ENCODE results near the gene DEPDC5. TPM values are rescaled to one million over a fixed set of nuclear protein-coding genes. Genes with fewer than 3 reads are reported as not detected.

Gene DEPDC5
- total RNA-seq, 1 experiment from 2014 or later, result 13.7 TPM

DNA sequence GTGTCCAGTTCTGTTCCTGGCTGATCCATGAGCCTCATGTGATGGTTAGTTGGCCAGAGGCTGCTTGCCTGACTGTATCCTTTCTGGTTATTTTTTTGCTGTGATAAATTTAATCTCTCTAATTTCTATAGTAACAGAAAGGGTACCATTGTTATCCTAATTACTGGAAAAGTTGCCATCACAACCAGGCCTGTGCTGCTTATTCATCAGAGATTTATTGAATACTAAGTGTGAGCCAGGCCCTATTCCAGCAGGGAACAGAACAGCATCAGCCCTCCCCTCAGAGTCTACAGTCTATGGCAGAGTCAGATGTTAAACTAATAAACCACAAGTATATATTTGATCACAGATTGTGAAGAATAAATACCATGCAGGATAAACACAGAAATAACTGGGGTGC lies 86.8 kb downstream of the DEPDC5 start:
- no peaks in the 10 kb centered on the region for H3K27me3 ChIP-seq (ENCODE audit: control insufficient read depth, insufficient read depth, low read length)
- DNase-seq, result no peak
- peaks cover 4% of the 10 kb centered on the region for H3K36me3 ChIP-seq (replicated peaks; ENCODE audit: control insufficient read depth, insufficient read depth, low read length)
- no peak overlapping the region for H3K4me3 ChIP-seq (ENCODE audit: insufficient read depth, low read depth, low read length)

- no peaks in the 10 kb centered on the region for H3K27me3 ChIP-seq (ENCODE audit: control insufficient read depth, insufficient read depth, low read length)
- no peak for DNase-seq
- no peak overlapping the region for H3K4me3 ChIP-seq (ENCODE audit: insufficient read depth, low read depth, low read length)
- H3K36me3 ChIP-seq (replicated peaks; ENCODE audit: control insufficient read depth, insufficient read depth, low read length), result peaks cover 4% of the 10 kb centered on the region
Measured at GRCh38 chr22:31841078-31841827, 87.4 kb downstream of the DEPDC5 start.

DNA sequence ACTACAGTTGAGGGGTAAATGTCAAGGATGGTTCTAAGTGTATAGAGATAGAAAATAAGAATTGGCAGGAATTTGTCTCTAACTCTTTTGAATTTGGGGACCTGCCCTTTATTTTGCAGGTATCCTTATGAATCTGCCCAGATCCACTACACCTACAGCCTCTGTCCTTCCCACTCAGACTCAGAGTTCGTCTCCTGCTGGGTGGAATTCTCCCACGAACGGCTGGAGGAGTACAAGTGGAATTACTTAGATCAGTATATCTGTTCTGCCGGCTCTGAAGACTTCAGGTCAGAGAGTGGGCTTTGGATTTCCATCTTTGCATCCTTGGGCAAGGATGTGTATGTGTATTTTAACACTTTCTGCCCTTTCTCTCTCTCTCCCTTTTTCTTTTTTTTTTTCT lies 89.7 kb downstream of the DEPDC5 start:
- Histone ChIP-seq H3K4me3 (ENCODE audit: insufficient read depth, low read depth, low read length) (no peak overlapping the region), H3K27me3 (ENCODE audit: control insufficient read depth, insufficient read depth, low read length) (no peaks in the 10 kb centered on the region), H3K36me3 (replicated peaks; ENCODE audit: control insufficient read depth, insufficient read depth, low read length) (peaks cover 19% of the 10 kb centered on the region)
- no peak for DNase-seq

DNA sequence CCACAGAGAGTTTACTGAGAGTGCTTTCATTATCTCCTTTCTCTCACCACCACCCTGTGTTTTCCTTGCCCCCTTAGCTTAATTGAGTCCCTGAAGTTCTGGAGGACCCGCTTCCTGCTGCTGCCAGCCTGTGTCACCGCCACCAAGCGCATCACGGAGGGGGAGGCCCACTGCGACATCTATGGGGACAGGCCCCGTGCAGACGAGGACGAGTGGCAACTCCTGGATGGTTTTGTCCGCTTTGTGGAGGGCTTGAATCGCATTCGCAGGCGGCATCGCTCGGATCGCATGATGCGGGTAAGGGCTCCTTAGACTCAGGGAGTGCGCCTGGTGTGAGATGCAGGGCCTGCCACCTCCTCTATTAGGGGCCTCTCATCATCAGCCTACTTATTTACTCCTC lies 91.1 kb downstream of the DEPDC5 start:
- Histone ChIP-seq H3K36me3 (replicated peaks; ENCODE audit: control insufficient read depth, insufficient read depth, low read length) (peaks cover 19% of the 10 kb centered on the region), H3K4me3 (ENCODE audit: insufficient read depth, low read depth, low read length) (no peak overlapping the region), H3K27me3 (ENCODE audit: control insufficient read depth, insufficient read depth, low read length) (no peaks in the 10 kb centered on the region)
- no peak for DNase-seq

- Histone ChIP-seq H3K27me3 (ENCODE audit: control insufficient read depth, insufficient read depth, low read length) (no peaks in the 10 kb centered on the region), H3K4me3 (ENCODE audit: insufficient read depth, low read depth, low read length) (no peak overlapping the region), H3K36me3 (replicated peaks; ENCODE audit: control insufficient read depth, insufficient read depth, low read length) (peaks cover 18% of the 10 kb centered on the region)
- DNase-seq, result peak; percentile 45
Measured at GRCh38 chr22:31846161-31847115, 92.6 kb downstream of the DEPDC5 start.

DNA sequence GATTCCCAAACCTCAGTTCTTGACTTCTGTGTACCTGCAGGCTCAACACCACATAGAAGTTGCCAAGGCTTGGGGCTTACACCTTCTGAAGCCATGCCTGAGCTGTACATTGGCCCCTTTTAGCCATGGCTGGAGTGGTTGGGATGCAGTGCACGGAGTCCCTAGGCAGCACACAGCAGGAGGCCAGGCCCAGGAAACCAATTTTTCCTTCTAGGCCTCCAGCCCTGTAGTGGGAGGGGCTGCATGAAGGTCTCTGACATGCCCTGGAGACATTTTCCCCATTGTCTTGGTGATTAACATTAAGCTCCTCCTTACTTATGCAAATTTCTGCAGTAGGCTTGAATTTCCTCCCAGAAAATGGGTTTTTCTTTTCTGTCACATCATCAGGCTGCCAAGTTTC lies 94.6 kb downstream of the DEPDC5 start:
- Histone ChIP-seq H3K27me3 (ENCODE audit: control insufficient read depth, insufficient read depth, low read length) (no peaks in the 10 kb centered on the region), H3K36me3 (replicated peaks; ENCODE audit: control insufficient read depth, insufficient read depth, low read length) (peaks cover 20% of the 10 kb centered on the region), H3K4me3 (ENCODE audit: insufficient read depth, low read depth, low read length) (no peak overlapping the region)
- no peak for DNase-seq

GRCh38 chr22:31850135-31850534 lies 96.3 kb downstream of the DEPDC5 start:
- no peaks in the 10 kb centered on the region for H3K27me3 ChIP-seq (ENCODE audit: control insufficient read depth, insufficient read depth, low read length)
- H3K36me3 ChIP-seq (replicated peaks; ENCODE audit: control insufficient read depth, insufficient read depth, low read length), result peaks cover 17% of the 10 kb centered on the region
- no peak overlapping the region for H3K4me3 ChIP-seq (ENCODE audit: insufficient read depth, low read depth, low read length)
- DNase-seq, result no peak

- Histone ChIP-seq H3K4me3 (ENCODE audit: insufficient read depth, low read depth, low read length) (no peak overlapping the region), H3K36me3 (replicated peaks; ENCODE audit: control insufficient read depth, insufficient read depth, low read length) (peaks cover 8% of the 10 kb centered on the region), H3K27me3 (ENCODE audit: control insufficient read depth, insufficient read depth, low read length) (no peaks in the 10 kb centered on the region)
- DNase-seq, result no peak
Measured at GRCh38 chr22:31852691-31853421, 99.0 kb downstream of the DEPDC5 start.

DNA sequence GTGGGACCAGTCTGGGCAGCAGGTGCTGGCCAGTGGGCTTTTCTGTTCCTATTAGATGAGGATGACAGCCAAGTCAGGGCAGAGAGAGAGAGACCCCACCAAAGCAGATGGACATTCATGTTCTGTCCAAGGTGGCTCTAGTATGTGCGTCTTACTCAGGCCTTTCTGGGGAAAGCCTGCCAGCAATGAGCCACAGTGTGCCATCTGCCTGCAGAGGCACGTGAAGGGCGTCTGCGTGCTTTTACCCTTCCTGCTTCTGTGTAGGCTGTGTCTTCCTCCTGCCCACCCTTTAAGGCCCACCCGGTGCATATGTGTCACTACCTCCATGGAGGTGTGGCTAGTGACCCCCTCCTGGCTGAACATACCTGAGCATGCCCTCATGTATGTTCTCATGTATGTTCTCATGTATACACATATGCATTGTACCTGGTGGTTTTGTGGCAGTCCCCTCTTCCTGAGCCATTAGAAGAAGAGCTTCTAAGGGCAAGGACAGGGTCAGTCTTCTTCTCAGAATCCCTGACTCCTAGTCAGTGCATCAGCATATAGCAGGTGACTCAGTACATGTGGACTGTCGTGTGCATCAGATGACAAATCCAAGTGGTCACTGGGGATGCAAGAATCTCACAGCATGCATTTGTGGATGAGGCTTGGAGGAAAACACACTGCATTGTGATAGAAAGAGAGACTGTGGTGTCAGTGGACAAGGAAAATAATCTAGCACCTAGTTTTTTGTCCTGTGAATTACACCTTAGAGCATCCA lies 100.1 kb downstream of the DEPDC5 start:
- no peak for DNase-seq
- H3K36me3 ChIP-seq (replicated peaks; ENCODE audit: control insufficient read depth, insufficient read depth, low read length), result 0 out of 2 replicates have a peak, but pooled peaks cover 1% of the 10 kb centered on the region
- no peaks in the 10 kb centered on the region for H3K27me3 ChIP-seq (ENCODE audit: control insufficient read depth, insufficient read depth, low read length)
- no peak overlapping the region for H3K4me3 ChIP-seq (ENCODE audit: insufficient read depth, low read depth, low read length)

- DNase-seq, result peak; percentile 89
- Histone ChIP-seq H3K27me3 (ENCODE audit: control insufficient read depth, insufficient read depth, low read length) (no peaks in the 10 kb centered on the region), H3K4me3 (ENCODE audit: insufficient read depth, low read depth, low read length) (no peak overlapping the region), H3K36me3 (replicated peaks; ENCODE audit: control insufficient read depth, insufficient read depth, low read length) (peaks cover 1% of the 10 kb centered on the region; the same call in 1 of the 2 replicates)
Measured at GRCh38 chr22:31857247-31857646, 103.4 kb downstream of the DEPDC5 start.

DNA sequence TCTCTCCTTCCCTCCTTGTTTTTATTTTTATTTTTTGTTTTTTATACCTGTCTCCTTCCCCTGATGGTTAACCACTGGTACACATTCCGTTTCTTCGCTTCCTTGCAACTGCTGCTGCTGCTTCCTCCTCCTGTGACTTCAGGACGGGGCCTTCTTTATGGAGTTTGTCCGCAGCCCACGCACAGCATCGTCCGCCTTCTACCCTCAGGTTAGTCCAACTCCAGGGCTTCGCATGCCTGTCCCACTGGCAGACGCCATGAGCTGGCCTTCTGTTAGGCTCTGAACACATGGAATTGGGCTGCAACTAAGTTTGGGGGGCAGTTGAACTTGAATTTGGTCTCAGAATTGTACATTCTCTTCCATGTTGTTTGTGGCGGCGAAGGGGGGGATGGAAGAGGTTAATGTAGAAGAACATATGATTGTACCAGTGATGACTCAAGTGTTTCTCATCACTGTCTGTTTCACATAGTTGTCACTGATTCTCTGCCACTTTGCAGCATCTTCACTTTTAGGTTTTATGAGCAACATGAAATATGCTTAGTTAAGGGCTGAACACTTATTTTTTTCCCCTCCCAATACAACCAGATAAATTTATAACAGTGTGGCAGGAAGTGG lies 107.5 kb downstream of the DEPDC5 start:
- Histone ChIP-seq H3K4me3 (ENCODE audit: insufficient read depth, low read depth, low read length) (no peak overlapping the region), H3K36me3 (replicated peaks; ENCODE audit: control insufficient read depth, insufficient read depth, low read length) (no peaks in the 10 kb centered on the region; the same call in 1 of the 2 replicates), H3K27me3 (ENCODE audit: control insufficient read depth, insufficient read depth, low read length) (no peaks in the 10 kb centered on the region)
- DNase-seq, result no peak

- DNase-seq, result no peak
- no peaks in the 10 kb centered on the region for H3K27me3 ChIP-seq (ENCODE audit: control insufficient read depth, insufficient read depth, low read length)
- no peaks in the 10 kb centered on the region for H3K36me3 ChIP-seq (replicated peaks; ENCODE audit: control insufficient read depth, insufficient read depth, low read length)
- H3K4me3 ChIP-seq (ENCODE audit: insufficient read depth, low read depth, low read length), result no peak overlapping the region
Measured at GRCh38 chr22:31866918-31867317, 113.1 kb downstream of the DEPDC5 start.

DNA sequence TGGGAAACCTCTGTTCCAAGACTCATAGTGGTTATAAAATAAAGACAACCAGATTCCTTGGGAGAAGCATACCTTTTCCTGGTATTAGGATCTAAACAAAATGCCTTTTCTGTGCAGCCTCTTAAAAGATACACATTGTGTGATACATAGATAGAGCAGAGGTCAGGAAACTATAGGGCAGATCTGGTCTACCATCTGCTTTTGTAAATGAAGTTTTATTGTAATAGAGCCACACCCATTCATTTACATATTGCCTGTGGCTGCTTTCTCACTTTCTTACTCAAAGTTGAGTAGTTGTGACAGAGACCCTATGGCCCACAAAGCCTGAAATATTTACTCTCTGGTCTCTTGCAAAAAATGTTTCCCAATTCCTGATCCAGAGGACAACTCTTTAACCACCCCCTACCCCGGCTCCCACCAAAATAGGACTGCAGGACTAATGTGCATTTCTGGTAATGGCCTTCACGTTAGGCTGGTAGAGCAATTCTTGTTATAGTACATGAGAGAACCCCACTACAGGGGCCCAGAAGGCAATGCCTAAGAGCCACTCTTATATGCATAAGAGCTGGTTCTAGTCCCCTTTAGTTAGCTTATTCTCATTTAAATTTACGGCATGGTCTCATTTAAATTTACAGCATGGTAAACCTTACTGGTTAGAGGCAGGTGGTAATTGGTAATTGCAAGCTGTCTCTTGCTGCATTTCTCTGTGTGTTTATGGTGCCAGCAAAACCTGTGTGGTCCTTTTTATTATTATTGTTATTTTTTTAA lies 113.8 kb downstream of the DEPDC5 start:
- no peak for DNase-seq
- H3K36me3 ChIP-seq (replicated peaks; ENCODE audit: control insufficient read depth, insufficient read depth, low read length), result no peaks in the 10 kb centered on the region
- no peak overlapping the region for H3K4me3 ChIP-seq (ENCODE audit: insufficient read depth, low read depth, low read length)

More for the DNA sequence above, 113.8 kb downstream of the DEPDC5 start:
- no peaks in the 10 kb centered on the region for H3K27me3 ChIP-seq (ENCODE audit: control insufficient read depth, insufficient read depth, low read length)

Measured in H7 (cell line).